Lower lobe of right lung (tissue), 2 donors: Measurements from ENCODE around the gene FAM13B. TPM values are rescaled to one million over a fixed set of nuclear protein-coding genes. Genes with fewer than 3 reads are reported as not detected.

Source experiments
- ATAC-seq, 2 donors: fragments of 200-7000 bp; cut with Tn5 transposase; one replicate each; pipeline ENCODE4 v1.9.1; 2020 to 2022; ENCODE audit warnings: mild to moderate bottlenecking in 2 of 2, moderate library complexity in 2 of 2
- DNase-seq: peaks from one replicate; pipeline ENCODE4 v3.0.0-alpha.2; 2020
- H3K27ac ChIP-seq: fragments of 200-600 bp; one replicate; pipeline ENCODE4 v1.8.0; 2022
- H3K27me3 ChIP-seq: fragments of 200-600 bp; one replicate; pipeline ENCODE4 v1.8.0; 2022; ENCODE audit warnings: low read depth
- H3K36me3 ChIP-seq: fragments of 200-600 bp; one replicate; pipeline ENCODE4 v1.8.0; 2022; ENCODE audit warnings: mild to moderate bottlenecking
- H3K4me1 ChIP-seq: fragments of 200-600 bp; one replicate; pipeline ENCODE4 v1.8.0; 2022
- H3K4me3 ChIP-seq: fragments of 200-600 bp; one replicate; pipeline ENCODE4 v1.8.0; 2022; ENCODE audit warnings: mild to moderate bottlenecking
- H3K9me3 ChIP-seq: fragments of 200-600 bp; one replicate; pipeline ENCODE4 v1.8.0; 2022
- CTCF ChIP-seq: fragments of 200-600 bp; IDR thresholded peaks from one replicate; pipeline ENCODE4 v1.8.0; 2022; ENCODE audit warnings: antibody characterized with exemption, mild to moderate bottlenecking
- intact Hi-C: fragments of 100-400 bp; cut with DNase I; formaldehyde crosslinking; loops from one replicate; pipeline ENCODE4 v1.11.0; 2022
- total RNA-seq: library from RNA; stranded (reverse); fragmentation: NEBNext Ultra II Directional; extraction: Animal tissue kit (Norgen Biotek cat#: 25700); gene quantifications from one replicate; pipeline ENCODE4 v1.2.1, GENCODE V29; 2021
- donor health status: DM: no; HTN: yes; CAD: no; lungs with severe emphysema.

Gene FAM13B
- total RNA-seq, 1 donor from 2014 or later, result 42.9 TPM

GRCh38 chr5:137891849-137892248, 141.0 kb downstream of the FAM13B start:
- H3K9me3 ChIP-seq, result no peaks in the 10 kb centered on the region
- DNase-seq (no peak), ATAC-seq (no peak)
- H3K27me3 ChIP-seq, result peaks cover 5% of the 10 kb centered on the region
- TF ChIP-seq CTCF, result no peak
- no peak overlapping the region for H3K4me3 ChIP-seq
- H3K4me1 ChIP-seq, result no peaks in the 10 kb centered on the region
- H3K27ac ChIP-seq, result no peak overlapping the region
- H3K36me3 ChIP-seq, result no peaks in the 10 kb centered on the region
- intact Hi-C loops, result no loop called here

- no peak overlapping the region for H3K4me3 ChIP-seq
Observed at GRCh38 chr5:137890845-137891244, 142.0 kb downstream of the FAM13B start.

GRCh38 chr5:137888863-137889759, 143.8 kb downstream of the FAM13B start, which contains the start of gene PKD2L2:
Gene PKD2L2 (plus strand): TSS chr5:137889457. CDS start chr5:137889492, 35 bp downstream.
- intact Hi-C loops, result no loop called here
- peak within 1 kb of the TSS; percentile 79 for H3K27ac ChIP-seq
- TF ChIP-seq CTCF, result peak; percentile 15
- no peaks in the 10 kb centered on the region for H3K36me3 ChIP-seq
- H3K4me1 ChIP-seq, result no peaks in the 10 kb centered on the region
- peak; percentile 90 for DNase-seq
- peaks cover 5% of the 10 kb centered on the region for H3K27me3 ChIP-seq
- ATAC-seq, result peak; percentile 99 to 100
- H3K4me3 ChIP-seq, result peak within 1 kb of the TSS; percentile 55
- H3K9me3 ChIP-seq, result no peaks in the 10 kb centered on the region

More at GRCh38 chr5:137890845-137891244, 142.0 kb downstream of the FAM13B start:
- H3K36me3 ChIP-seq, result no peaks in the 10 kb centered on the region
- no peaks in the 10 kb centered on the region for H3K4me1 ChIP-seq
- TF ChIP-seq CTCF, result no peak
- no peaks in the 10 kb centered on the region for H3K9me3 ChIP-seq
- intact Hi-C loops, result no loop called here
- H3K27me3 ChIP-seq, result peaks cover 5% of the 10 kb centered on the region
- DNase-seq, result no peak
- ATAC-seq, result no peak
- no peak overlapping the region for H3K27ac ChIP-seq

- Histone ChIP-seq H3K27ac (peak overlapping the region; percentile 79), H3K9me3 (no peaks in the 10 kb centered on the region), H3K27me3 (peaks cover 5% of the 10 kb centered on the region), H3K36me3 (no peaks in the 10 kb centered on the region), H3K4me1 (no peaks in the 10 kb centered on the region), H3K4me3 (peak overlapping the region; percentile 55)
- no peak for DNase-seq
- ATAC-seq, result no peak
- no peak for TF ChIP-seq CTCF
- intact Hi-C loops, result no loop called here
Observed at GRCh38 chr5:137888466-137888862, 144.4 kb downstream of the FAM13B start.

Other genes starting within 250 kb of the FAM13B start
- not detected for gene MYOT, start 165.2 kb downstream of the FAM13B start, total RNA-seq
- not detected for gene PKD2L2, start 143.6 kb downstream of the FAM13B start, total RNA-seq
- not detected for gene WNT8A, start 51.0 kb upstream of the FAM13B start, total RNA-seq
- 7.3 TPM for gene NME5, start 106.3 kb upstream of the FAM13B start, total RNA-seq
- gene BRD8, start 145.6 kb upstream of the FAM13B start, total RNA-seq, result 56.9 TPM
- 1.2 TPM for gene KIF20A, start 146.0 kb upstream of the FAM13B start, total RNA-seq
- 21.5 TPM for gene CDC23, start 180.2 kb upstream of the FAM13B start, total RNA-seq
- 0.53 TPM for gene GFRA3, start 241.5 kb upstream of the FAM13B start, total RNA-seq